ENCODE results near the gene ADNP2. TPM values are rescaled to one million over a fixed set of nuclear protein-coding genes. Genes with fewer than 3 reads are reported as not detected.

Gene ADNP2, protein sequence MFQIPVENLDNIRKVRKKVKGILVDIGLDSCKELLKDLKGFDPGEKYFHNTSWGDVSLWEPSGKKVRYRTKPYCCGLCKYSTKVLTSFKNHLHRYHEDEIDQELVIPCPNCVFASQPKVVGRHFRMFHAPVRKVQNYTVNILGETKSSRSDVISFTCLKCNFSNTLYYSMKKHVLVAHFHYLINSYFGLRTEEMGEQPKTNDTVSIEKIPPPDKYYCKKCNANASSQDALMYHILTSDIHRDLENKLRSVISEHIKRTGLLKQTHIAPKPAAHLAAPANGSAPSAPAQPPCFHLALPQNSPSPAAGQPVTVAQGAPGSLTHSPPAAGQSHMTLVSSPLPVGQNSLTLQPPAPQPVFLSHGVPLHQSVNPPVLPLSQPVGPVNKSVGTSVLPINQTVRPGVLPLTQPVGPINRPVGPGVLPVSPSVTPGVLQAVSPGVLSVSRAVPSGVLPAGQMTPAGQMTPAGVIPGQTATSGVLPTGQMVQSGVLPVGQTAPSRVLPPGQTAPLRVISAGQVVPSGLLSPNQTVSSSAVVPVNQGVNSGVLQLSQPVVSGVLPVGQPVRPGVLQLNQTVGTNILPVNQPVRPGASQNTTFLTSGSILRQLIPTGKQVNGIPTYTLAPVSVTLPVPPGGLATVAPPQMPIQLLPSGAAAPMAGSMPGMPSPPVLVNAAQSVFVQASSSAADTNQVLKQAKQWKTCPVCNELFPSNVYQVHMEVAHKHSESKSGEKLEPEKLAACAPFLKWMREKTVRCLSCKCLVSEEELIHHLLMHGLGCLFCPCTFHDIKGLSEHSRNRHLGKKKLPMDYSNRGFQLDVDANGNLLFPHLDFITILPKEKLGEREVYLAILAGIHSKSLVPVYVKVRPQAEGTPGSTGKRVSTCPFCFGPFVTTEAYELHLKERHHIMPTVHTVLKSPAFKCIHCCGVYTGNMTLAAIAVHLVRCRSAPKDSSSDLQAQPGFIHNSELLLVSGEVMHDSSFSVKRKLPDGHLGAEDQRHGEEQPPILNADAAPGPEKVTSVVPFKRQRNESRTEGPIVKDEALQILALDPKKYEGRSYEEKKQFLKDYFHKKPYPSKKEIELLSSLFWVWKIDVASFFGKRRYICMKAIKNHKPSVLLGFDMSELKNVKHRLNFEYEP
- total RNA-seq (2022; extraction: Qiagen RNA extraction; ENCODE audit: low read depth): 9.8 to 12.3 TPM (median 11.4 TPM) in 5 replicates

DNA sequence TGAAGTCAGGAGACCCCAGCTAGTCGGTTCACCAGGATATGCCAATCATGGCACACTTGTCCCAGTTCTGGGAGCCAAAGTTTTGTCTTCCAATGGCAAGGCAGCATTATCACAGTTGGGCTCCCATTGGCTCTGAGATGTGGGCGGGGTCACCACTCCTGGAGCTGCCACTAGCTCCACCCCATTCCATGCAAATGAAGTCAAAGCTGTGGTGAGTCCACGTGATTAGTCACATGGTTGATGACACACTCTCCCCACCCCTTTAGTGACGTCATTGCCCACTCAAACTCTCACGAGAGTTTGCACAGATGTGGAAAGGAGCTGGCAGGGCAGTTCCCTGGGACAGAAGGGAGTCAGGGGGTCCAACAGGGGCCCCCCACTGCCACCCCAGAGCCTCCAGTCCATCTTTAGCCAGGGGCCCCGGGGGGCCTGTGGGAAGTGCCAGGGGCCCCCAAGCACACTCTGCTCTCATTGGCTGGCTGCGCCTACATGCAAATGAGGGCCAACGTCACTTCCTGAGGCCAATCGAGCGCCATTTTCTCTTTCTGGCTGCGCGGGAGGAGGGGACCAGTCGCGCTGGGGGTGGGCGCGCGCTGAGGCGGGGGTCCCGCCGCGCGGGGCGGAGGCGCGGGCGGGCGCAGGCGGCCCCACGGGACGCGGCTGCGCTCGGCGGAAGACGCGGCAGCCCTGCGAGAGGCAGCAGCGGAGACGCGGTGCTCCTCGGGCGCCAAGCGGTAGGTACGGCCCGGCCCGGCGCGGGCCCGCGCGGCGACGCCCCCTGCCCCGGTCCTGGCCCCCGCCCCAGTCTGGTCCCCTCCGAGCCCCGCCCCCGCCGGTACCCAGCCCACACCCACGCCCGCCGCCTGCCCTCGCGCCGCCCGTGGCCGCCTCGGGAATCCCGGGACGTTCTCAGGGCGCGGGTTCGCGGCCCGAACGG lies at the start of gene ADNP2:
ADNP2 (plus strand) TSS at position 524 of the 937 bp plus-strand sequence. CDS start 8,281 bp downstream, outside the sequence.

Other genes starting within 250 kb of the ADNP2 start
- gene SLC66A2, start 157.6 kb upstream of the ADNP2 start, total RNA-seq (2022; extraction: Qiagen RNA extraction; ENCODE audit: low read depth): 8.7 to 22.5 TPM (median 18.6 TPM) in 5 replicates
- gene HSBP1L1, start 144.6 kb upstream of the ADNP2 start, total RNA-seq (2022; extraction: Qiagen RNA extraction; ENCODE audit: low read depth): 11.3 to 15.3 TPM (median 12.7 TPM) in 5 replicates
- 105 to 158 TPM (median 138 TPM) in 5 replicates for gene TXNL4A, start 120.7 kb upstream of the ADNP2 start, total RNA-seq (2022; extraction: Qiagen RNA extraction; ENCODE audit: low read depth)
- gene RBFA, start 74.8 kb upstream of the ADNP2 start, total RNA-seq (2022; extraction: Qiagen RNA extraction; ENCODE audit: low read depth): 29.1 to 32.5 TPM (median 30.3 TPM) in 5 replicates
- 2.3 to 3.4 TPM (median 2.4 TPM) in 5 replicates for gene PARD6G, start 138.3 kb downstream of the ADNP2 start, total RNA-seq (2022; extraction: Qiagen RNA extraction; ENCODE audit: low read depth)

Data from A549 treated with ZK216348 at 1 μM for 4 hours (cell line).